GM12874 (cell line): ENCODE results near the gene ALAS1.

Experiments
- TF ChIP-seq, protein P1 (sequence below): IDR thresholded peaks from 2 replicates; pipeline ENCODE4 v1.5.1; 2011; ENCODE audit warnings: low read depth, mild to moderate bottlenecking, control low read depth, low read length, moderate library complexity; ENCODE audit not compliant: insufficient read depth

ALAS1 gene

DNA sequence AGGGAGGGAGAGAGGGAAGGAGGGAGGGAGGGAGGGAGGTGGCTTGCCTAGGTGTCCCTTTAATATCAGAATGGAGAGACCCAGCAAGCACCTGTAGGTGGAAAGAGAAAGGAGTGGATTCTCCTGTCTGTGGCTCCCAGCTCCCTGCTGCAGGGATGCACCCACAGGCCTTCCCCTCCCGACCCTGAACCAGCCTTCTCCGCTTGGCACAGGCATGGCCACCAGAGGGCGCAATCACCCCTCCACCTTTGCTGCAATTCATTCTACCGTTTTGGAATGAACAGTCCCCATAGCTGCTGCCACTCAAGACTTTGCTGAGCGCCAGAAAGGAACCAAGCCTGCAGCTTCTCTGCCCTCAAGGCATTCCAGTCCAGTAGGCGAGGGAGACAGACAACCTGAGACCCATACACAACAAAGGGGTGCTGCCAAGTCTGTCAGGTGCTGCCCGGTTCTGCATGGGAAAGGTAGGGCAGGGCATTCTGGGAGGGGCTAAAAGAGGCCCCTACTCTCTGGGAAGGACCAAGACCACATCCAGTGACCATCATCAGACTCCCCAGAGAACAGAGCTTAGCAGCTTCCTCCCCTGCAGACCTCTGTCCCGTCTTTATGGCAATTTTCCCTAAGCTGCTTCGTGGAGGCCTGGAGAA lies 22.5 kb downstream of the ALAS1 start:
- TF ChIP-seq, protein P1, sequence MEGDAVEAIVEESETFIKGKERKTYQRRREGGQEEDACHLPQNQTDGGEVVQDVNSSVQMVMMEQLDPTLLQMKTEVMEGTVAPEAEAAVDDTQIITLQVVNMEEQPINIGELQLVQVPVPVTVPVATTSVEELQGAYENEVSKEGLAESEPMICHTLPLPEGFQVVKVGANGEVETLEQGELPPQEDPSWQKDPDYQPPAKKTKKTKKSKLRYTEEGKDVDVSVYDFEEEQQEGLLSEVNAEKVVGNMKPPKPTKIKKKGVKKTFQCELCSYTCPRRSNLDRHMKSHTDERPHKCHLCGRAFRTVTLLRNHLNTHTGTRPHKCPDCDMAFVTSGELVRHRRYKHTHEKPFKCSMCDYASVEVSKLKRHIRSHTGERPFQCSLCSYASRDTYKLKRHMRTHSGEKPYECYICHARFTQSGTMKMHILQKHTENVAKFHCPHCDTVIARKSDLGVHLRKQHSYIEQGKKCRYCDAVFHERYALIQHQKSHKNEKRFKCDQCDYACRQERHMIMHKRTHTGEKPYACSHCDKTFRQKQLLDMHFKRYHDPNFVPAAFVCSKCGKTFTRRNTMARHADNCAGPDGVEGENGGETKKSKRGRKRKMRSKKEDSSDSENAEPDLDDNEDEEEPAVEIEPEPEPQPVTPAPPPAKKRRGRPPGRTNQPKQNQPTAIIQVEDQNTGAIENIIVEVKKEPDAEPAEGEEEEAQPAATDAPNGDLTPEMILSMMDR, result peak; percentile 96

DNA sequence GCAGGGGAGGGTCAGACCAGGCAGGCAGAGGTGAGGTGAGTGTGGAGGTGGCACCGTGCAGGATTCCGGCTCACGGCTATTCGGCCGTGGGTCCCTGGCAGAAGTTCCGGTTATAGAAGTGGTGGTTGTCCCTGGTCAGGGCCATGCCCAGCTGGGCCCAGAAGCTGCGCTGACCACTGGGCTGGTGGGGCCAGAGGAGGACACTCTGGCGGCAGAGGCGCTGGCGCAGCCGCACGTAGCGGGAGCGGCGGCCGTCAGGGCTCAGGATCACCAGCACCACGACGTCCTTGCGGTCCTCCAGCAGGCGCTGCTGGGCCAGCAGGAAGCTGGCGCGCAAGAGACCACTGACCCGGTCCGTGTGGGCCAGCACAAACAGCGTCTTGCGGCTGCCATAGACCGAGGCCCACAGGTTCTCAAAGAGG lies 23.2 kb downstream of the ALAS1 start:
- TF ChIP-seq, protein P1, result no peak

DNA sequence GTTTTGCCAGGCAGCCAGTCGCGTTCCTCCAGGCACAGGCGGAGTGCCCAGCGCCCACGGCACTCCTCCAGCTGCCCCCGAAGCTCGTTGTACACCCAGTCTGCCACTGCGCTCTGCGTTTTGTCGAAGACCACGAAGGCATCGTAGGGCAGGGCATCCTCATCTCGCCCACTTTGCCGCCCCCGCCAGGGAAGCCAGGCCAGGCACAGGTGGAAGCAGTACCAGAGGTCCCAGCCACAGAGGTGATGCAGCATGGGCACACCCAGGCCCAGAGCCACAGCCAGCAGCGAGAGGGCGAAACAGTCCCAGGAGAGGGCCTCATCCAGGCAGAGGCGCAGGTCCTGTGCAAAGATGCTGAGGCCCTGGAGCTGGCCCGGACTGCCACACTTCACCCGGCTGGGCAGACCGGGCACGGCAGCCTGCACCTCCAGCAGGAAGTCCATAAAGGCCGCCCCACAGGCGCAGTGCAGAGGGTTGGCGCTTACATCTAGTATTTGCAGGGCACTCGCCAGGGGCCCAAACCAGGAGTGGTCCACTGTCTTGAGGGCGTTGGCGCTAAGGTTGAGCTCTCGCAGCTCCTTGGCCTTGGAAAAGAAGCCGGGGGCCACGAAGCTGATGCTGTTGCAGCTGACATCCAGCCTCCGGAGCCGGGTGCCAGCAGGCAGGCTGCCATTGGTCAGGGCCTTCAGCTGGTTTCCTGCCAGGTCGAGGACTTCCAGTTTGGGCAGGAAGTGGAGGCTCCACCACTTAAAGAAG lies 23.8 kb downstream of the ALAS1 start:
- TF ChIP-seq, protein P1, result no peak

DNA sequence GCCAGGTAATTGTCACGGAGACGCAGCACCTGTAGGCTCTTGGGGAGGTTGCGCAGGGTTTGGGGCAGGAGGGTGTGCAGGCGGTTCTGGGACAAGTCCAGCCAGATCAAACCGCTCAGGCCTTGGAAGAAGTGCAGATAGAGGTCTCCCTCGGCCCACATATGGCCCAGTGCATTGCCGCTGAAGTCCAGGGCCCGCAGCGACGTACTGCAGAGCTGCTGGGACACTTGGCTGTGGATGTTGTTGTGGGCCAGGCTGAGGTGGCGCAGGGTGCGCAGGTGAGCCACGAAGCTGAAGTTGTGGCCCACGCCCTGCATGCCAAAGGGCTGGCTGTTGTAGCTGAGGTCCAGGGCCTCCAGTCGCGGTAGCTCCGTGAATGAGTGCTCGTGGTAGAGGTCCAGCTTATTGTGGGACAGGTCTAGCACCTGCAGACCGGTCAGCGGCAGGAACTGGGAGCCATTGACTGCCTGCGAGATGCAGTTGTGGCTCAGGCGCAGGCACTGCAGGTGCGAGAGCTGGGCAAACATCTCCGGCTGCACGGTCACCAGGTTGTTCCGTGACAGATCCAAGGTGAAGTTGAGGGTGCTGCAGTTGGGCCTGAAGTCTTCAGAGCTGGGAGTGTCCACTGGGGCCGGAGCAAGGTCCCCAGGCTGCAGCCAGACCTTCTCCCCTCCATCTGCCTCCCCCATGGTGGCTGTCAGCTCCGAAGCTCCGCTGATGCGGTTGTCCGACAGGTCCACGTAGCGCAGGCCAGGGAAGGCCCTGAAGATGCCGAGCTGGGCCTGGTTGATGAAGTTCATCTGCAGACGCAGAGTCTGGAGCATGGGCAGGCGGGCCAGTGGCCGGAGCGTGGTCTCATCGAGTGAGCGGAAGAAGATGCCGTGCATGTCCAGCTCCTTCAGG lies 24.6 kb downstream of the ALAS1 start:
- TF ChIP-seq, protein P1, result no peak

DNA sequence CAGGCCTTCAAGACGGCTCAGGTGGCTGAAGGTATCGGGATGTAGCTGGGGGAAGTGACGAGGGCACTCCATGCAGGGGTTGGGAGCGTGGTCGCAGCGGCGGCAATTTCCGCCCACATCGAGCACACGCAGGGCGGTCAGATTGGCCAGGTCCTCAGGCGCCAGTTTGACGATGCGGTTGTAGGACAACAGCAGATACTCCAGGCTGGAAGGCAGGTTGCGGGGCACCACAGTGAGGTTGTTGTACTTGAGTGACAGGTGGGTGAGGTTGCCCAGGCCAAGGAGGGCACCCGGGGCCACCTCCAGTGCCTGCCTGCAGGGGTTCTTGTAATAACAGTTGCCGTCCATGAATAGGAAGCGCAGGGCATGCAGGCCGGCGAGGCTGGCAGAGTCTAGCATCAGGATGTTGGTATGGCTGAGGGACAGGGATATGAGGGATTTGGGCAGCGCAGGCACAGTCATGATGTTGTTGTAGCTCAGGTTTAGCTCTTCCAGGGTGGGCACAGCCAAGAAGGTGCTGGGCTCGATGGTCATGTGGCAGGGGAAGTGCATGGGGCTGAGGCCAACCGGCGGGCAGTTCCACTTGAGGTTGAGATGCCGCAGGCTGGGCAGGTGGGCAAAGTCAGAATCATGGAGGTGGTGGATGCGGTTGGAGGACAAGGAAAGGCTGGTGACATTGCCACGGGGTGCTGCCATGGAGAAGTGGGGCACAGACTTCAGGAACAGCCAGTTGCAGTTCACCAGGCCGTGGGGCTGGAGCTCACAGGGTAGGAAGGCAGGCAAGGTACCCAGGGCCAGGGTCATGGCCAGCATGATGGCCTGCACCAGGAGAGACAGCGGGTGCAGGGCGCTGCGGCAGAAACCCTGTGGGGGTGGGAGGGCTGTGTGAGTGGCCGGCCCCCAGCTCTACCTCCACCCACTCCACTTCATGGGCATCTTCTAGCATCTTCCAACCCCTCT lies 25.8 kb downstream of the ALAS1 start:
- TF ChIP-seq, protein P1, result no peak

DNA sequence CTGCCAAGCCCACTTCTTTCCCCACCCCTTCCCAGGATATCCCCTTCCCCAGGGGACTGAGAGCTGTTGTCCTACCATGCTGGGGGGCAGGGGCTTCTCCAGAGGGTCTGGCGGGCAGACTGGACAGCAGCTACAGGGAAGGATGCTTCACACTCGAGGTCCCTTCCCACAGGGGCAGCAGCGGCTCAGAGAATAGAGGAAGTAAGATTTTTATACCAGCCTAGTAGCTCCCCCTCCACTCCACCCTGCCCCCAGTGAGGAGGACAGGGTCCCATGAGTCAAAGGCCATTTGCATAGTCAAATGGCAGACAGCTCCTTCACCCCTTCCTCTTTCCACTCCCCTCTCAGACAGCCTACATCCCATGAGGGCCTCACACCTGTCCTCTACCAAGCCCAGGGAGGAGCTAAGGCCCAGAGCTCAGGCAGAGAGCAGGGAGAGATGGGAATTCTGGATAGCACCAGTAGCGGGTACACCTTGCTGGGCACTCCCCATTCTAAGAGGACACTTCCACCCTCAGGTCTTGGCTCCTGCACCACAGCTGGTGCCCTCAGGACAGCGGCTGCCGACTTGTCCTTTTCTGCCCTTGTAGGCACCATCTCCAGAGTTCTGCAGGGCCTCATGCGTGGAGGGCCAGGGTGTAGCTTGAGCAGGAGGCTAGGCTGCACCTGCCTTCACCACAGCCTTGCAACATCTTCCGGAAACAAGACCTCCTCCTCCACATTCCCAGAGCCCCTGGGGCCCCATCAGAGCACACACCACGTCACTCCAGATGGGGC lies 27.7 kb downstream of the ALAS1 start, which contains the start of gene TLR9:
TSS of gene TLR9 (minus strand) at position 194 of the 777 bp plus-strand sequence. CDS start at position 78, 116 bp downstream.
- TF ChIP-seq, protein P1, result no peak
